G401 (cell line): ENCODE results near the gene PLEKHG4B. TPM values are rescaled to one million over a fixed set of nuclear protein-coding genes. Genes with fewer than 3 reads are reported as not detected.
"Not testable (repeated sequence)": the region's sequence is repeated elsewhere in the genome, so short reads cannot be mapped to it uniquely, and the experiment has no call there.

Experiments
- DNase-seq: peaks from one replicate; pipeline ENCODE4 v3.0.0-alpha.2; 2015; ENCODE audit warnings: low spot score
- in situ Hi-C: cut with HindIII; loops from 2 replicates; pipeline ENCODE4 v1.10.0; 2016; ENCODE audit warnings: low sequenced_read_pairs, mixed read lengths
- total RNA-seq: library from RNA; depleted of rRNA; stranded (reverse); fragments of >200 nt; shearing (Covaris generic); gene quantifications from 2 replicates; pipeline ENCODE4 v1.2.3, GENCODE V29; 2014; rRNA removed

PLEKHG4B gene
- 4.5 and 10.1 TPM in 2 replicates for total RNA-seq

- no peak for DNase-seq
- in situ Hi-C loops = no loop called here
Measured at GRCh38 chr5:91556-92263, at the start of gene PLEKHG4B. PLEKHG4B (plus strand) TSS chr5:92168; CDS start chr5:92232, 64 bp downstream.

GRCh38 chr5:42250-42649 lies 49.7 kb upstream of the PLEKHG4B start:
- in situ Hi-C loops = no loop called here
- DNase-seq = peak; percentile 7

GRCh38 chr5:48192-48591 lies 43.8 kb upstream of the PLEKHG4B start:
- in situ Hi-C loops = no loop called here
- DNase-seq = no peak

GRCh38 chr5:49530-49929 lies 42.4 kb upstream of the PLEKHG4B start:
- in situ Hi-C loops, DNase-seq: not testable (repeated sequence)

GRCh38 chr5:49953-50544 lies 41.9 kb upstream of the PLEKHG4B start:
- DNase-seq = no peak
- in situ Hi-C loops = no loop called here

- no peak for DNase-seq
- in situ Hi-C loops = no loop called here
Measured at GRCh38 chr5:50724-51499, 41.1 kb upstream of the PLEKHG4B start.

GRCh38 chr5:51500-51823 lies 40.5 kb upstream of the PLEKHG4B start:
- in situ Hi-C loops = no loop called here
- no peak for DNase-seq

- DNase-seq = no peak
- in situ Hi-C loops = no loop called here
Measured at GRCh38 chr5:53381-54174, 38.4 kb upstream of the PLEKHG4B start.

GRCh38 chr5:54175-54730 lies 37.7 kb upstream of the PLEKHG4B start:
- no peak for DNase-seq
- in situ Hi-C loops = no loop called here

GRCh38 chr5:54876-55569 lies 36.9 kb upstream of the PLEKHG4B start:
- in situ Hi-C loops = no loop called here
- no peak for DNase-seq

- DNase-seq = no peak
- in situ Hi-C loops = no loop called here
Measured at GRCh38 chr5:56561-57290, 35.2 kb upstream of the PLEKHG4B start.

- in situ Hi-C loops, DNase-seq: not testable (repeated sequence)
Measured at GRCh38 chr5:60250-60649, 31.7 kb upstream of the PLEKHG4B start.

- in situ Hi-C loops = no loop called here
- DNase-seq = no peak
Measured at GRCh38 chr5:70440-70839, 21.5 kb upstream of the PLEKHG4B start.

- in situ Hi-C loops = not testable (repeated sequence)
Measured at GRCh38 chr5:72316-73180, 19.4 kb upstream of the PLEKHG4B start.

GRCh38 chr5:73181-73447 lies 18.9 kb upstream of the PLEKHG4B start:
- in situ Hi-C loops, DNase-seq: not testable (repeated sequence)

More at GRCh38 chr5:72316-73180, 19.4 kb upstream of the PLEKHG4B start:
- not testable (repeated sequence) for DNase-seq

- DNase-seq = no peak
- in situ Hi-C loops = no loop called here
Measured at GRCh38 chr5:73768-74502, 18.0 kb upstream of the PLEKHG4B start.
